ENCODE results near the gene ATL3. TPM values are rescaled to one million over a fixed set of nuclear protein-coding genes. Genes with fewer than 3 reads are reported as not detected.
"Not testable (repeated sequence)": the region's sequence is repeated elsewhere in the genome, so short reads cannot be mapped to it uniquely, and the experiment has no call there.

ATL3 gene
- total RNA-seq, 2 donors from 2014 or later: 38.2 to 55.2 TPM

DNA sequence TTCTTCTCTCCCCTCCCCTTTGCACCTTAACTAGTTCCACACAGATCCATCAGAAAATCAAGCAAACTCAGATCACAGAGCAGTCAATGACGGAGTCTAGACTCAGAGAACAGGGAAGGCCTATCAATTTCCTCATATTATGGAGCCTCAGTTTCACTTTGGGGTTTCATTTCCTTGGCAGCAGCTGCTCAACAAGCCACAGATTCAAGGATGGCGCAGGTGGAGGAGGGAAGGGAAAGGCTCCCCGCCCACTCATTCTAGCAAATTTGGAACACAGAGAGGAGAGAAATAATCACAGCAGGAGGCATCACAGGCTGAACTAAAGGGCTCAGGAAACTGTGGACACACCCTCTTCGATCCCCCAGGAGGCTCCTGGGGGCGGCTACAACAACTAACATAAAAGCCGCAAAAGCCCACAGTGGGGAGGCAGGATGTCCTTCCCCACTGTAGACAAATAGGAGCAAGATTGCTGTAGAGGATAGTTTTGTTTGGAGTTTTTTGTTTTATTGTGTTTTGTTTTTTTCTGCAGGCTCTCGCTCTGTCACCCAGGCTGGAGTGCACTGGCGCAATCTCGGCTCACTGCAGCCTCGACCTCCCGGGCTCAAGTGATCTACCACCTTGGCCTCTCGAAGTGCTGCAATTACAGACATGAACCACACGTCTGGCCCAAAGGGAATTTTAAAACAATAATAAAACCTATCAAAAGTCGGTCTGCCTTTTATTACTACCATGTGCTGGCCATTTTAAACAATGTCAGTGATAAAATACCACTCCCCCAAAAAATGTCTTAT is 60.4 kb downstream of the ATL3 start:
- no peaks in the 10 kb centered on the region for H3K27me3 ChIP-seq
- H3K27ac ChIP-seq: no peak overlapping the region
- H3K36me3 ChIP-seq: no peaks in the 10 kb centered on the region
- H3K9me3 ChIP-seq: no peaks in the 10 kb centered on the region
- no peak for DNase-seq
- peak overlapping the region in 1 of 2 donors; percentile 16 for H3K9ac ChIP-seq (ENCODE audit: low read depth in 2 of 2, low read length in 2 of 2)
- intact Hi-C loops (cut with DNase I): no loop called here
- peaks cover 6% of the 10 kb centered on the region for H3K4me1 ChIP-seq
- TF ChIP-seq, protein P1, sequence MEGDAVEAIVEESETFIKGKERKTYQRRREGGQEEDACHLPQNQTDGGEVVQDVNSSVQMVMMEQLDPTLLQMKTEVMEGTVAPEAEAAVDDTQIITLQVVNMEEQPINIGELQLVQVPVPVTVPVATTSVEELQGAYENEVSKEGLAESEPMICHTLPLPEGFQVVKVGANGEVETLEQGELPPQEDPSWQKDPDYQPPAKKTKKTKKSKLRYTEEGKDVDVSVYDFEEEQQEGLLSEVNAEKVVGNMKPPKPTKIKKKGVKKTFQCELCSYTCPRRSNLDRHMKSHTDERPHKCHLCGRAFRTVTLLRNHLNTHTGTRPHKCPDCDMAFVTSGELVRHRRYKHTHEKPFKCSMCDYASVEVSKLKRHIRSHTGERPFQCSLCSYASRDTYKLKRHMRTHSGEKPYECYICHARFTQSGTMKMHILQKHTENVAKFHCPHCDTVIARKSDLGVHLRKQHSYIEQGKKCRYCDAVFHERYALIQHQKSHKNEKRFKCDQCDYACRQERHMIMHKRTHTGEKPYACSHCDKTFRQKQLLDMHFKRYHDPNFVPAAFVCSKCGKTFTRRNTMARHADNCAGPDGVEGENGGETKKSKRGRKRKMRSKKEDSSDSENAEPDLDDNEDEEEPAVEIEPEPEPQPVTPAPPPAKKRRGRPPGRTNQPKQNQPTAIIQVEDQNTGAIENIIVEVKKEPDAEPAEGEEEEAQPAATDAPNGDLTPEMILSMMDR (IDR thresholded peaks at IDR 0.05): no peak
- no peak overlapping the region for H3K4me3 ChIP-seq

DNA sequence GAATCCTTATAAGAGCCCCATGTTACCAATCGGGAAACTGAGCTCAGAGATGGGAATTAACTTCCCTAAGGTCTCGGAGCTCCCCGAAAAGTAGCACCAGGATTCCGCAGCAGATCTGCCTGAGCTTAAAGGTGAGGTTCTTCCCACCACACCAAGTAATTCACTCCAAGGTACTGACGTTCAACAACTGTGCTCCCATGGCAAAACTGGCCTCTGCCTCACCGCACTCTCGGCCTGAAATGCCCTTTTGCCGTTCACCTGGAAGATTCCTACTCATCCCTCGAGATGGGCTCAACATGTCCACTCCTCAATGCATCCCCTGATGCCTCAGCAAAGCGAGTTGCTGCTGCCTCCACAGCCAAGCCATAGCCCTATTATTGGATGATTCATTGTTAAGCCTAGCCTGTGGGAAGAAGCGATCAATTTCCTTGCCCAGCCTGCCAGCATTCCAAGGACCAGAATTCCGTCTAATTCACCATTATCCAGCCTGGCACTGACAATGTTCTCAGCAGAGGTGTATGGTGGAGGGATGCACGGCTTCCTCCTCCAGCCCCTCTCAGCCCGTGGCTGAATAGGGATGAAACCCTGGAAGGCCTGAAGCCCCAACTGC is 61.1 kb downstream of the ATL3 start:
- Histone ChIP-seq H3K9me3 (no peaks in the 10 kb centered on the region), H3K27ac (no peak overlapping the region), H3K9ac (ENCODE audit: low read depth in 2 of 2, low read length in 2 of 2) (peak overlapping the region in 1 of 2 donors; percentile 16), H3K4me3 (no peak overlapping the region), H3K4me1 (peaks cover 6% of the 10 kb centered on the region), H3K27me3 (no peaks in the 10 kb centered on the region), H3K36me3 (no peaks in the 10 kb centered on the region)
- DNase-seq: no peak
- intact Hi-C loops (cut with DNase I): no loop called here
- TF ChIP-seq, protein P1 (IDR thresholded peaks at IDR 0.05): no peak

DNA sequence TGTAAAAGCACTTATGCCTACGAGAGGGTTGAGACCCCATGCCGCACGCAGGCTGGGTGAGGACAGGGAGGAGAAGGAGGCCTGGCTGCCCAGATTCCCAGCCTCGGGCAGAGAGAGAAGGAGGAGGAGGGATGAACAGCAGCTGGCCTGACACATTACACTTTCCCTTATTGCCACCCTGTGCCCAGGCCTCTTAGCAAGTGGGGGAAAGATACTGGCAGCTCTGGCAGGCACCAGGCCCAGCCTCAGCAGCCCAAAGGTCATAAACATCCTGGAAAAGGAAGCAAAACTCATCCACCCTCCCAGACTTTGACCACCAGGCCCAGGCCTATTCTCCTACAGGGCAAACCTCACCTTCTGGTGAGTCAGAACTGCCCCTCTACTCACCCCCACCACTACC is 61.6 kb downstream of the ATL3 start:
- H3K4me3 ChIP-seq: no peak overlapping the region
- H3K9me3 ChIP-seq: no peaks in the 10 kb centered on the region
- peaks cover 6% of the 10 kb centered on the region for H3K4me1 ChIP-seq
- no peaks in the 10 kb centered on the region for H3K27me3 ChIP-seq
- TF ChIP-seq, protein P1 (IDR thresholded peaks at IDR 0.05): no peak
- H3K9ac ChIP-seq (ENCODE audit: low read depth in 2 of 2, low read length in 2 of 2): peak overlapping the region in 1 of 2 donors; percentile 30
- intact Hi-C loops (cut with DNase I): no loop called here
- peak; percentile 63 for DNase-seq
- no peaks in the 10 kb centered on the region for H3K36me3 ChIP-seq
- H3K27ac ChIP-seq: peak overlapping the region; percentile 37

DNA sequence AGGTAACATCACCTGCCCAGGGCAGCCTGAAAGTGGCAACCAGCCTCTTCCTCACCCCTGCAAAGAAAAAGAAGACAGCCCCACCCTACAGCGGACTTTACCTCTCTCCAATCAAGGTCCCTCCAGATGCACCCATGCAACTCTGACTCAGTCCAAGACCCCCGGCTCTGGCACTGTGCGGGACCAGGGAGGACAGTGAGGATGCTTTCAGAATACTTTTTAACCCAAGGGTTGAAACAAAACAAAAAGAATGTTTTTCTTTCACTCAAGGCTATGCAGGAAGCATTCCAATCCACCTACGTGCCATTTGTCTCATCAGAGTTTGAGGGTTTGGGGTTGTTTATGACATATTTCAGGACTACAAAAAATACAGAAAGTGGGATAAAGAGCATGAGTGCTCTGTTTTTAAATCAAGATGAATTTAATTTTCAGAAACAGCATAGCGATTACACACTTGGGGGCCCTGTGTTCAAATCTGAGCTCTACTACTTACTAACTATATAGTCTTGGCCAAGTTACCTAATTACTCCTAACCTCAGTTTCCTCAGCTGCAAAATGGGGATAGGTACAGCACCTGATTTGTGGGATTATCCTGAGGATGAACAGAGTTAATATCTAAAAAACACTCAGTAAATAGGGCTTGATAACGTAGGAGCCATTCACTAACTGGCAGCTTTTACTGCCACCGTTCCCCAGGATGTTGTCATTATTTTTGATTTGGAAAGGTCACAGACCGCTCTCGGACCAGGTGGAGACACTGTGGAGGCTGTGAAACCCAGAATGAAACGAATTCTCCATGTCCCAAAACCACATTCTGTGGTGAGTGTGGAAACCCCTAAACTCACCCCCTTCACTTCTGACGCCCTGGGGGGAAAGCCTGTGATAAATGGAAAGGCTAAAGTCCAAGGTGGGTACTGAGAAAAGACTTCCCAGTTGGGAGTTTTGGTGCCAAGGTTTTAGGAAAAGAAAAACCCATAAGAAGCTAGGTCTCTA is 62.5 kb downstream of the ATL3 start:
- Histone ChIP-seq H3K36me3 (no peaks in the 10 kb centered on the region), H3K9ac (ENCODE audit: low read depth in 2 of 2, low read length in 2 of 2) (peak overlapping the region in 1 of 2 donors; percentile 30), H3K4me1 (peaks cover 6% of the 10 kb centered on the region), H3K27me3 (no peaks in the 10 kb centered on the region), H3K4me3 (no peak overlapping the region), H3K27ac (peak overlapping the region; percentile 37), H3K9me3 (no peaks in the 10 kb centered on the region)
- intact Hi-C loops (cut with DNase I): no loop called here
- no peak for DNase-seq
- TF ChIP-seq, protein P1 (IDR thresholded peaks at IDR 0.05): no peak

DNA sequence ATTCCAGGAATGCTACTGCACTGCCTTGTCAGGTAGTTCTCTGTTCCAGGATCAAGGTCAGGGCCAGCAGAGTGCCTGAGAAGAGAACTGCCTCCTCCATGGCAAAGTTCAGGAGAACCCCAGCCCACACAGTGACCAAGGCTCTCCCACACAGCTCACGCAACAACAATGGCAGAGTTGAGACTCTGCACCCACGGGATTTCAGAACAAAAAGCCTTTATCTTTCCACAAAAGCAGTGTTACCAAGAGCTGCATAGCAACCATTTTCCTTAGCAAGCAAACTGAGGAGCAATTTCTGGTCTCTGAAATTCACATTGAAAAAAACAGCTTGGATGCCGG is 68.0 kb downstream of the ATL3 start:
- no peak for DNase-seq
- no peaks in the 10 kb centered on the region for H3K9me3 ChIP-seq
- H3K9ac ChIP-seq (ENCODE audit: low read depth in 2 of 2, low read length in 2 of 2): no peak overlapping the region
- no peak overlapping the region for H3K27ac ChIP-seq
- intact Hi-C loops (cut with DNase I): no loop called here
- TF ChIP-seq, protein P1 (IDR thresholded peaks at IDR 0.05): no peak
- H3K36me3 ChIP-seq: no peaks in the 10 kb centered on the region
- H3K27me3 ChIP-seq: no peaks in the 10 kb centered on the region
- H3K4me1 ChIP-seq: no peaks in the 10 kb centered on the region
- no peak overlapping the region for H3K4me3 ChIP-seq

DNA sequence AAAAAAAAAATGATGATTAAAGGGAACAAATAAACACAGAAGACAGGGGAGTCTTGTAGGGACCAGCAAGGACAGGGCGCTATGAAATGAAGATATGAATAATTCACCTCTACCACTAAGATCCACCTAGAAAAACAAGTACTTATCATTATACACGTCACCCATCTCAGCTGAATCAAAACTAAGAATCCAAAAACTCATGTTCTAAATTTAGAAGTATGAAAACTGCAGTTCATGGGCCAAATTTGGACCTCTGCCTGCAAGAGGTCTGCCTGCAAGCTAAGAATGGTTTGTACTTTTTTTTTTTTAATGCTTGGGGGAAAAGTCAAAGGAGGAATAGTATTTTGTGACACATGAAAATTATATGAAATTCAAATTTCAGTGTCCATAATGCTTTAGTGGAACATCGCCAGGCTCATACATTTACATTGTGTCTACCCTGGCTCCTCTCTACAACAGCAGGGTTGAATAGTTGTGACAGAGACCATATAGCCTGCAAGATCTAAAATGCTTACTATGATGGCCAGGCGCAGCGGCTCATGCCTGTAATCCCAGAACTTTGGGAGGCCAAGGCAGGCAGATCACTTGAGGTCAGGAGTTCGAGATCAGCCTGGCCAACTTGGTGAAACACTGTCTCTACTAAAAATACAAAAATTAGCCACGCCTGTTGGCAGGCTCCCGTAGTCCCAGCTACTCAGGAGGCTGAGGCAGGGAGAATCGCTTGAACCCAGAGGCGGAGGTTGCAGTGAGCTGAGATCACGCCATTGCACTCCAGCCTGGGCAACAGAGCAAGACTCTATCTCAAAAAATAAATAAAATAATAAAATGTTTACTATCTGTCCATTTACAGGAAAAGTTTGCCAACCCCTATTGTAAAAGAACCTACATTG is 68.6 kb downstream of the ATL3 start:
- H3K9ac ChIP-seq (ENCODE audit: low read depth in 2 of 2, low read length in 2 of 2); DNase-seq; H3K4me3 ChIP-seq; H3K27ac ChIP-seq; intact Hi-C loops (cut with DNase I); H3K4me1 ChIP-seq; H3K9me3 ChIP-seq; H3K36me3 ChIP-seq; H3K27me3 ChIP-seq: not testable (repeated sequence)
